OCI-M2 (cell line): ENCODE data around the gene RNF149.

ENCODE experiments used
- DNase-seq: peaks from one replicate; lab custom pipeline; 2025; ENCODE audit not compliant: unreplicated experiment; lab: John Stamatoyannopoulos, UW

RNF149 gene

GRCh38 chr2:101232770-101233169 lies 75.7 kb downstream of the RNF149 start:
- DNase-seq: no peak

DNA sequence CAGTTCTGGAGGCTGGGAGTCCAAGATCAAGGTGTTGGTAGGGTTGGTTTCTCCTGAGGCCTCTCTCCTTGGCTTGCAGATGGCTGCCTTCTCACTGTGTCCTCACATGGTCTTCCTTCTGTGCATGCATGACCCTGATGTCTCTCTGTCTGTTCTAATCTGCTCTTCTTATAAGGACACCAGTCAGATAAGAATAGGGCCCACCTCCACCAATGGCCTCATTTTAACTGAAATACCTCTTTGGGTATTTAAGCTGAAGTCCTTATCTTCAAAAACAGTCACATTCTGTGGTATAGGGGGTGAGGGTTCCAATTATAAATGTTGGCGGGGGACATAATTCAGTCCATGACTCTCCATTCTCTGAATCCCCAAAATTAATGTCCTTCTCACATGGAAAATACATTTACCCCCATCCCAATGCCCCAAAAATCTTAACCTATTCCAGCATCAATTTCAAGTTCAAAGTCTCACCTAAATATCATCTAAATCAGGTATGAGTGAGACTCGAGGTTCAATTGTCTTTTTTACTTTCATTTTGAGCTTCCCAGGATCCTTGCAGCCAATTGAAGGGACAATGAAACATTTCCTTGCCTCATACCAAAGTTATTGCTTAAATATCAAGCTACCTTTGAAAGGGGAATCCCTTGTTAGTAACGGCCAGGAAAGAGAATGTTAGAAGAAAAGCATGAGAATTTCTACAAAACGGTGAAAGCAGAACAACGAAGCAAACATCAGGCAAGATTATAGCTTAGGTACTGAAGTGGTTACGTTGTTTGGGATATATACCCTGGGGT lies 76.4 kb downstream of the RNF149 start:
- no peak for DNase-seq

GRCh38 chr2:101231240-101231639 lies 77.3 kb downstream of the RNF149 start:
- DNase-seq: no peak

DNA sequence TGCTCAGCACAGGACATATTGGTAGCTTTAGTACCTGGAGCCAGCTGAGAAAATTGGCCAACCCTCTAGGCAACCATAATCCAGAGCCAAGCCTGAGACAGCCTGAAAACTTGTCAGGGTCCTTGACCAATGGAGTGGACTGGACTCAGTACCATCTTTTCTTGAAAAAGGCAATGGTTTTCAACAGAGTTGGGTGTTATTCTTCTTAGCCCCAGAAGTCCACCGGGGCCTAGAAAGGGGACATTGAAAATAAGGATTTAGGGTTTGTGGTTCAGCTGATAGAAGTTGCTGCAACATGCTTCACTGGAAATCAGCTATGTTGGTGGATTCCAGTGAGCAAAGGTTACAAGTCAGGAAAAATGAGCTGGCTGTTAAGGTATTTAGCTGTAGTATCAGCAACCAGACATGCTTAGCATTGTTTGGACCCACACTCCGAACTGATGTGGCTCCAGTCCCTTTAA lies 77.9 kb downstream of the RNF149 start:
- no peak for DNase-seq
